GM19025 (cell line): ENCODE measurements around the gene KANK2.
"Not testable (repeated sequence)": the region's sequence is repeated elsewhere in the genome, so short reads cannot be mapped to it uniquely, and the experiment has no call there.

Experiments
- ATAC-seq: cut with Tn5 transposase; IDR thresholded peaks from one replicate; pipeline ENCODE4 v1.9.1; 2021; ENCODE audit warnings: mild to moderate bottlenecking, low read depth, moderate library complexity; ENCODE audit not compliant: unreplicated experiment

Gene KANK2

DNA sequence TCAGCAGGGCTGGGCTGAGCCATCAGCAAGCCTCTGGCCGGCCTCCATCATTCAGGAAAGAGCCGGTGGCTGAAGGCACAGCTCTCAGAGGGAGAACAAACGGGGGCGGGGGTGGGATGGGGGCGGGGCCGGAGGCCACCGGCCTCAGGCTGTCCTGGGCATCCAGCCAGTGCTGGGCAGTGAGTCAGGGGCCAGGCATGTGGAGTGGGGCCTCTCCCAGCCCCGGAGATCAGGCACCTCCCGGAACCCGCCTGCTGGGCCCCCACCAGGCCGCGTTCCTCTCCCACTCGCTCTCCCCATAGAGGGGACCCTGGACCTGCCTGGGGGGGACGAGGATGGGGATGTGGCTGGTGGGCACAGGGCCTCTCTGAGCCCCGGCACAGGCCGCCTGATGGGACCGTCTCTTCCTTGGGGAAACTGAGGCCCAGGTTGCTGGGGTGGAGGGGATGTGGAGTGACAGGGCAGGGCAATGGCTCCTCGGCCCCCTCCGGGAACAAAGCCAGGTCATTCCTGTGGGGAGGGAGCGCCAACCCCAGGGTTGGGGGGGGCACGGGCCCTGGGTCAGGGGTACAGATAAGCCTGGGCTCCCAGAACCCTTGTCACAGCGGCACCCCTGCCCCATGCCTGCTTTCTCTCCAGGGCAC, 54.7 kb downstream of the KANK2 start:
- no peak for ATAC-seq

DNA sequence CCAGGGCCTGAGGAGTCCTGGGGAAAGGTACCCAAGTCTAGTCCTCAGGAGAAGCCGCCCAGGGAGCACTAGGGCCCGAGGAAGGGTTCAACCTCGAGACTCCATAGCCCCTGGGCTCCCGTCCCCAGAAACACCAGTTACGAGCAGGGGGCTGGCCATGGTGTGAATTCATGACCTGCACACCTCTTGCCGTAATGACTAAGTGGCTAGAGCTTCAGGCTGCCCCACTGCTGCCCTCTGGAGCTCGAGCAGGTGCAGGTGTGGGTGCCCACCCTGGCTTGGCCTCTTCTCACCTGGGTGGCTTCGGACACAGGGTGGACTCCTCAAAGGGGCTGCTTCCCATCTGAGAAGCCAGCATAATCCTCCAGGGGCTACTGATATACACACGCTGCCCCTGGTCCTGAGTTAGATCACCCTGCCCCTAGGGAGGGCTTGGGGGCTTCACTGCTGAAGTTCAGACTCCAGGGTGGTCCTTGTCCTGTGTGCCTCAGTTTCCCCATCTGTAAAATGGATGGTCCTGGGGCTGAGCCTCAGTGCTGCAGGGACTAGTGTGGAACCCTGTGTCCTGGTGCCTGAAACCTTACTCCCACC, 55.3 kb downstream of the KANK2 start:
- no peak for ATAC-seq

GRCh38 chr19:11140896-11141295, 56.4 kb downstream of the KANK2 start:
- no peak for ATAC-seq

GRCh38 chr19:11140023-11140538, 57.3 kb downstream of the KANK2 start:
- ATAC-seq: not testable (repeated sequence)

- ATAC-seq: no peak
These were observed 58.6 kb downstream of the KANK2 start for GRCh38 chr19:11138601-11139300.

DNA sequence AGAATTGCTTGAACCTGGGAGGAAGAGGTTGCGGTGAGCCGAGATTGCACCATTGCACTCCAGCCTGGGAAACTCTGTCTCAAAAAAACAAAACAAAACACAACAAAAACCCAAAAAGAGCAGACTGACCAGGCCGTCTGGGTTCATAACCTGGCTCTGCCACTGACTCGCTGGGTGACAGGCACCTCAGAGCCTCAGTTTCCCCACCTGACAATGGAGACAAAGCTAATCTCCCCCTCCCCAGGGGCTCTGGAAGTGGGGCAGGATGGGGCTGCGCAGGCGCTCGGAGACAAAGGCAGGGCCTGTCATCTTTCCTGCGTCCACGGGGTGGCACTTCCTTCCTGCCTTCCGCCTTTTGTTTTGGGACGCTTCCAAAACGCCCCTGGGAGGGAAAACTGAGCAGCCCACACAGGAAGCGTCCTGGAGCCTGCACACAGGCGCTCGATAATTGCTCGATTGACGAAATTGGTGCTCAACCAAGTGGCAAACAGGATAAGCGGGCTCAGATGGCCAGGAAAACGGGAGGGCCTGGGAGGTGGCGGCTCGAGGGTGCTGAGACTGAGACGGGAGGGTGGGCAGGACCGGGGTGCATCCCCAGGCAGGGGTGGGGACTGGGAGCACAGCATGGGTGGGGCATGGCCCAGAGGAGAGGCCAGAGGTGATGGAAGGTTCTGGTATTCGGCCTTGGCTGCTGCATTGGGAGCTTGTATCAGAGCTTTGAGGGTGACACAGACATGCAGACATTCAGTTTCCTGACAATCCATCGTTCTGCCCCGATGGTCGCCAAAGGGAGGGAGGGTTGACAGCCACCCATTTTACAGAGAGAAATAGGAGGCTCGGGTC, 59.6 kb downstream of the KANK2 start:
- ATAC-seq: no peak

- ATAC-seq: no peak
These were observed 60.8 kb downstream of the KANK2 start for GRCh38 chr19:11136400-11137101.

- no peak for ATAC-seq
These were observed 65.9 kb downstream of the KANK2 start for GRCh38 chr19:11131471-11131870.

GRCh38 chr19:11130824-11131455, 66.4 kb downstream of the KANK2 start:
- ATAC-seq: no peak

DNA sequence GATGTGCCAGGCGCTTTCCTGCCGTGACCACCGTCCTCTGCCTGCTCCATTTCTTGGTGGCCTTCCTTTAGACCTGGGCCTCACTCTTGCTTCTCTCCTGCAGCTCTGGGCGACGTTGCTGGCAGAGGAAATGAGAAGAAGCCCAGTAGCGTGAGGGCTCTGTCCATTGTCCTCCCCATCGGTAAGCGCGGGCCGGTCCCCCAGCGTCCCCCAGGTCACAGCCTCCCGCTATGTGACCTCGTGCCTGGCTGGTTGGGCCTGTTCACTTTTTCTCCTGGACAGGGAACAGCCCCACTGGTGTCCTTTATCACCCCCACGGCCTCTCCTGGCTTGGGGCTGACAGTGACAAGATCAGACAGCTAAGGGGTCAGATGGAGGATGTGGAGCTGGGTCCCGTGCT, 69.4 kb downstream of the KANK2 start:
- no peak for ATAC-seq

- no peak for ATAC-seq
These were observed 71.2 kb downstream of the KANK2 start for GRCh38 chr19:11125994-11126685.

GRCh38 chr19:11124157-11124556, 73.2 kb downstream of the KANK2 start:
- not testable (repeated sequence) for ATAC-seq

DNA sequence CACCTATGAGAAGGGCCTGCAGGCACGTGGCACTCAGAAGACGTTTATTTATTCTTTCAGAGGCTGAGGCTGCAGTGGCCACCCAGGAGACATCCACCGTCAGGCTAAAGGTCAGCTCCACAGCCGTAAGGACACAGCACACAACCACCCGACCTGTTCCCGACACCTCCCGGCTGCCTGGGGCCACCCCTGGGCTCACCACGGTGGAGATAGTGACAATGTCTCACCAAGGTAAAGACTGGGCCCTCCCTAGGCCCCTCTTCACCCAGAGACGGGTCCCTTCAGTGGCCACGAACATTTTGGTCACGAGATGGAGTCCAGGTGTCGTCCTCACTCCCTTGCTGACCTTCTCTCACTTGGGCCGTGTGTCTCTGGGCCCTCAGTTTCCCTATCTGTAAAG, 74.2 kb downstream of the KANK2 start:
- no peak for ATAC-seq

DNA sequence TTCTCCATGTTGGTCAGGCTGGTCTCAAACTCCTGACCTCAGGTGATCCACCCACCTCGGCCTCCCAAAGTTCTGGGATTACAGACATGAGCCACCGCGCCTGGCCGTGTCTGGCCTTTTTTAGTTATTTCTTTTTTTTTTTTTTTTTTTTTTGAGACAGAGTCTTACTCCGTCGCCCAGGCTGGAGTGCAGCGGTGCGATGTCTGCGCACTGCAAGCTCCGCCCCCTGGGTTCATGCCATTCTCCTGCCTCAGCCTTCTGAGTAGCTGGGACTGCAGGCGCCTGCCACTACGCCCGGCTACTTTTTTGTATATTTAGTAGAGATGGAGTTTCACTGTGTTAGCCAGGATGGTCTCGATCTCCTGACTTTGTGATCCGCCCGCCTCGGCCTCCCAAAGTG, 75.4 kb downstream of the KANK2 start:
- not testable (repeated sequence) for ATAC-seq

- ATAC-seq: no peak
These were observed 80.8 kb downstream of the KANK2 start for GRCh38 chr19:11116507-11116906.

GRCh38 chr19:11115895-11116446, 81.4 kb downstream of the KANK2 start:
- no peak for ATAC-seq

DNA sequence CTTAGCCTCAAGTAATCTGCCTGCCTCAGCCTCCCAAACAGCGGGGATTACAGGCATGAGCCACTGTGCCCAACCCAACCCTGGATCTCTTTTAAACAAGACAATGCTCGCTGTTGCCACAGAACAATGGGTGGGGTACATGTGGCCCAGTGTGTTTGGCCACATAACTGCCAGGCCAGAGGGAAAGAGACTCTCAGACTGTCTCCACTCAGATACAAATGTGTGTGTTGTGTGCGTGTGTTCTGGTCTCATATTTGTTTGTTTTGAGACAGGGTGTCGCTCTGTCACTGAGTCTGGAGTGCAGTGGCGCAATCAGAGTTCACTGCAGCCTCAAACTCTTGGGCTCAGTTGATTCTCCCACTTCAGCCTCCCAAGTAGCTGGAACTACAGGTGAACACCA, 82.3 kb downstream of the KANK2 start:
- ATAC-seq: no peak
